Osteocyte (in vitro differentiated cells): ENCODE measurements around the gene SDHAF2. TPM values are rescaled to one million over a fixed set of nuclear protein-coding genes. Genes with fewer than 3 reads are reported as not detected.

Source experiments
- DNase-seq: peaks from one replicate; pipeline ENCODE4 v3.0.0; 2021; ENCODE audit warnings: mixed read lengths; ENCODE audit not compliant: unreplicated experiment; ENCODE audit errors: extremely low spot score
- H3K27ac Mint-ChIP-seq: one replicate; pipeline ENCODE4 v1.8.0; 2021; ENCODE audit warnings: mild to moderate bottlenecking, mixed read lengths; ENCODE audit not compliant: unreplicated experiment
- H3K27me3 Mint-ChIP-seq: one replicate; pipeline ENCODE4 v1.8.0; 2021; ENCODE audit warnings: mixed read lengths; ENCODE audit not compliant: unreplicated experiment
- H3K36me3 Mint-ChIP-seq: one replicate; pipeline ENCODE4 v1.8.0; 2021; ENCODE audit warnings: mixed read lengths; ENCODE audit not compliant: unreplicated experiment
- H3K4me1 Mint-ChIP-seq: one replicate; pipeline ENCODE4 v1.8.0; 2021; ENCODE audit warnings: mixed read lengths; ENCODE audit not compliant: unreplicated experiment
- H3K4me3 Mint-ChIP-seq: one replicate; pipeline ENCODE4 v1.8.0; 2021; ENCODE audit warnings: mild to moderate bottlenecking, moderate library complexity, mixed read lengths; ENCODE audit not compliant: unreplicated experiment
- H3K9me3 Mint-ChIP-seq: one replicate; pipeline ENCODE4 v1.8.0; 2021; ENCODE audit warnings: mixed read lengths; ENCODE audit not compliant: unreplicated experiment
- total RNA-seq: library from RNA; stranded (reverse); gene quantifications from 2 replicates; pipeline ENCODE4 v1.2.1, GENCODE V29; 2021
- TF ChIP-seq, protein P1 (sequence below): fragments of 200-600 bp; sonication (generic); IDR thresholded peaks from 2 replicates; pipeline ENCODE4 v1.5.0; 2021; ENCODE audit warnings: antibody characterized with exemption, mild to moderate bottlenecking, moderate library complexity

SDHAF2 gene
- total RNA-seq, 1 donor from 2014 or later, result 35.7 TPM

DNA sequence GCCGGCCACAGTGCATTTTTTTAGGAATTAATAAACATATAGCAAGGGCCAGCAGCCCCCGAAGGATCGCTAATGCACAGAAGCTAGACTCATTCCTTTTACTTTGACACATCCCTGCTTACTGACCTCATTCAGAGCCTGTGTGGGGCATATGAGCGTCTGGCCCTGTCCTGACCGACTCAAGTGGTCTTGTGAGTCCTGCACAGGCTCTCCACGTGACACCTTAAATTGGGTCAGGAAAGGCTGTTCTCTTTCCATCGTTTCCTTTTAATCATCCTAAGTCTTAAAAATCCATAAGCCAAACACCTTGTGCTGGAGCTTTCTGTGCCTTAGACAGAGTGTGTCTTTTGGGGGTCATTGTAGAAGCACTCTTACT lies 18.6 kb downstream of the SDHAF2 start:
- TF ChIP-seq, protein P1, sequence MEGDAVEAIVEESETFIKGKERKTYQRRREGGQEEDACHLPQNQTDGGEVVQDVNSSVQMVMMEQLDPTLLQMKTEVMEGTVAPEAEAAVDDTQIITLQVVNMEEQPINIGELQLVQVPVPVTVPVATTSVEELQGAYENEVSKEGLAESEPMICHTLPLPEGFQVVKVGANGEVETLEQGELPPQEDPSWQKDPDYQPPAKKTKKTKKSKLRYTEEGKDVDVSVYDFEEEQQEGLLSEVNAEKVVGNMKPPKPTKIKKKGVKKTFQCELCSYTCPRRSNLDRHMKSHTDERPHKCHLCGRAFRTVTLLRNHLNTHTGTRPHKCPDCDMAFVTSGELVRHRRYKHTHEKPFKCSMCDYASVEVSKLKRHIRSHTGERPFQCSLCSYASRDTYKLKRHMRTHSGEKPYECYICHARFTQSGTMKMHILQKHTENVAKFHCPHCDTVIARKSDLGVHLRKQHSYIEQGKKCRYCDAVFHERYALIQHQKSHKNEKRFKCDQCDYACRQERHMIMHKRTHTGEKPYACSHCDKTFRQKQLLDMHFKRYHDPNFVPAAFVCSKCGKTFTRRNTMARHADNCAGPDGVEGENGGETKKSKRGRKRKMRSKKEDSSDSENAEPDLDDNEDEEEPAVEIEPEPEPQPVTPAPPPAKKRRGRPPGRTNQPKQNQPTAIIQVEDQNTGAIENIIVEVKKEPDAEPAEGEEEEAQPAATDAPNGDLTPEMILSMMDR, result no peak
- no peak for DNase-seq
- no peak overlapping the region for H3K4me3 Mint-ChIP-seq
- peaks cover 12% of the 10 kb centered on the region for H3K4me1 Mint-ChIP-seq
- peaks cover 27% of the 10 kb centered on the region for H3K36me3 Mint-ChIP-seq
- H3K27ac Mint-ChIP-seq, result no peak overlapping the region
- no peaks in the 10 kb centered on the region for H3K27me3 Mint-ChIP-seq
- no peaks in the 10 kb centered on the region for H3K9me3 Mint-ChIP-seq

- Mint-ChIP-seq H3K27me3 (no peaks in the 10 kb centered on the region), H3K4me1 (no peaks in the 10 kb centered on the region), H3K27ac (no peak overlapping the region), H3K36me3 (peaks cover 29% of the 10 kb centered on the region), H3K9me3 (no peaks in the 10 kb centered on the region), H3K4me3 (no peak overlapping the region)
- DNase-seq, result no peak
- TF ChIP-seq, protein P1, result no peak
Observed at GRCh38 chr11:61452825-61453224, 22.9 kb downstream of the SDHAF2 start.

- H3K27ac Mint-ChIP-seq, result no peak overlapping the region
- no peak for DNase-seq
- TF ChIP-seq, protein P1, result no peak
- H3K27me3 Mint-ChIP-seq, result no peaks in the 10 kb centered on the region
- peaks cover 22% of the 10 kb centered on the region for H3K36me3 Mint-ChIP-seq
- no peaks in the 10 kb centered on the region for H3K4me1 Mint-ChIP-seq
- H3K9me3 Mint-ChIP-seq, result no peaks in the 10 kb centered on the region
- H3K4me3 Mint-ChIP-seq, result no peak overlapping the region
Observed at GRCh38 chr11:61453695-61454094, 23.8 kb downstream of the SDHAF2 start.

DNA sequence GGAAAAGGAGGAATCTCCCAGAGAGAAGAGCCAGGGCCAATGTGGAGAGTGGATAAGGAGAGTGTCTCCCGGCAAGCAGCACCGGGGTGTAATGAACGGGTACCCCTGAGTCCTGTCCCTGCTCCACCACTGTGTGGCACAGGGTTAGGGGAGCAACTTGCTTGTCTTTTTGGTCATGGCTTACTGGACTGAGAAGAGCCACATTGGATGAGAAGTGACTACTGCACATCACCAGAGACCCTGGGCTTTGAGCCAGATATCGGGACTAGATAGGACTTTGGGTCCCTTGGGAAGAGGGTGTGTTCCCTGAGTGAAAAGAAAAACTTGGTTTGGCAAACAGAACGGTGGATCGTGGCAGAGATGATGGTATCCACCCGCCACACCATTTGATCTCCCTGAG lies 24.6 kb downstream of the SDHAF2 start:
- DNase-seq, result no peak
- Mint-ChIP-seq H3K36me3 (peaks cover 20% of the 10 kb centered on the region), H3K9me3 (no peaks in the 10 kb centered on the region), H3K27ac (no peak overlapping the region), H3K4me1 (no peaks in the 10 kb centered on the region), H3K4me3 (no peak overlapping the region), H3K27me3 (no peaks in the 10 kb centered on the region)
- TF ChIP-seq, protein P1, result no peak

DNA sequence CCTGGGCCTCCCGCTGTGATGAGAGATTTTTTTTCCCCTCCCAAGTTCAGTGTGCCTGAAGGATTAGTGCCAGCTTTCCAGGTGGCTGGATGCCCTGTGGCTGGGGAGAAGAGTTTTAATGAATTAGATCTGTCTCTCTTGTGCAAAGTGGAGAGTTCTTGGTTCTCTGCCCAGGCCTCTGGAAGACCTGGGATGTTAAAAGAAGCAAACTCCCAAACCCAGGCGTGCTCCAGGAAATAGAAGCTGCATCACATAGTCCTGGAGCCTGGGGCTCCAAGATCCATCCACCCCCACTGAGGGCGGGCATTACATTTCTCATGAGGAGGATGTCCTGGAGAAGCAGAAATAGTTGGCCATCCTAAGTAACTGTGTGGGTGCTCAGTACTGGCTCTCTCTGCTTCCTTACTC lies 30.6 kb downstream of the SDHAF2 start:
- H3K36me3 Mint-ChIP-seq, result peaks cover 18% of the 10 kb centered on the region
- no peak overlapping the region for H3K4me3 Mint-ChIP-seq
- peaks cover 6% of the 10 kb centered on the region for H3K4me1 Mint-ChIP-seq
- H3K27me3 Mint-ChIP-seq, result no peaks in the 10 kb centered on the region
- TF ChIP-seq, protein P1, result no peak
- H3K27ac Mint-ChIP-seq, result no peak overlapping the region
- no peaks in the 10 kb centered on the region for H3K9me3 Mint-ChIP-seq
- no peak for DNase-seq
